H9 (cell line): ENCODE results near the gene WDR89. TPM values are rescaled to one million over a fixed set of nuclear protein-coding genes. Genes with fewer than 3 reads are reported as not detected.

Experiments used
- DNase-seq: peaks from one replicate; pipeline ENCODE4 v3.0.0-alpha.2; 2017
- H2AFZ ChIP-seq: one replicate; pipeline ENCODE4 v1.6.1; 2013; ENCODE audit warnings: mild to moderate bottlenecking, low read length, control low read depth, moderate library complexity
- H2AK5ac ChIP-seq: 2 replicates; pipeline ENCODE4 v1.6.1; 2013; ENCODE audit warnings: low read length, control low read depth, mixed read lengths; ENCODE audit not compliant: insufficient read length
- H2BK120ac ChIP-seq: one replicate; pipeline ENCODE4 v1.6.1; 2013; ENCODE audit warnings: low read depth, mild to moderate bottlenecking, low read length, control low read depth, inconsistent platforms; ENCODE audit not compliant: poor library complexity, severe bottlenecking
- H2BK12ac ChIP-seq: 2 replicates; pipeline ENCODE4 v1.6.1; 2013; ENCODE audit warnings: low read length, control low read depth, mixed read lengths, low read depth; ENCODE audit not compliant: insufficient read length
- H2BK15ac ChIP-seq: 2 replicates; pipeline ENCODE4 v1.6.1; 2013; ENCODE audit warnings: low read depth, low read length, control low read depth
- H2BK20ac ChIP-seq: one replicate; pipeline ENCODE4 v1.6.1; 2013; ENCODE audit warnings: low read depth, mild to moderate bottlenecking, low read length, control low read depth, inconsistent platforms; ENCODE audit not compliant: poor library complexity, severe bottlenecking
- H2BK5ac ChIP-seq: 2 replicates; pipeline ENCODE4 v1.6.1; 2013; ENCODE audit warnings: low read length, control low read depth, mixed read lengths; ENCODE audit not compliant: insufficient read length
- H3K14ac ChIP-seq: 2 replicates; pipeline ENCODE4 v1.6.1; 2013; ENCODE audit warnings: low read length, control low read depth; ENCODE audit not compliant: insufficient read depth
- H3K18ac ChIP-seq: 2 replicates; pipeline ENCODE4 v1.6.1; 2013; ENCODE audit warnings: low read depth, mild to moderate bottlenecking, mixed read lengths, low read length, control low read depth; ENCODE audit not compliant: insufficient read length
- H3K23ac ChIP-seq: 2 replicates; pipeline ENCODE4 v1.6.1; 2013; ENCODE audit warnings: low read length, control low read depth, mixed read lengths, low read depth; ENCODE audit not compliant: insufficient read length
- H3K23me2 ChIP-seq: 2 replicates; pipeline ENCODE4 v1.6.1; 2013; ENCODE audit warnings: low read depth, mild to moderate bottlenecking, mixed read lengths, low read length, control low read depth; ENCODE audit not compliant: insufficient read length, poor library complexity, severe bottlenecking
- H3K27ac ChIP-seq: 2 replicates; pipeline ENCODE4 v1.5.1; 2013; ENCODE audit warnings: low read length, control low read depth, mixed read lengths, low read depth; ENCODE audit not compliant: insufficient read length
- H3K27me3 ChIP-seq: 2 replicates; pipeline ENCODE4 v1.6.1; 2013; ENCODE audit warnings: low read length, control low read depth, inconsistent platforms; ENCODE audit not compliant: insufficient read depth
- H3K4ac ChIP-seq: 2 replicates; pipeline ENCODE4 v1.6.1; 2013; ENCODE audit warnings: low read depth, mild to moderate bottlenecking, control low read depth, inconsistent platforms, low read length, moderate library complexity
- H3K4me1 ChIP-seq: 2 replicates; pipeline ENCODE4 v1.6.1; 2013; ENCODE audit warnings: low read length, control low read depth, inconsistent platforms; ENCODE audit not compliant: insufficient read depth
- H3K4me2 ChIP-seq: 2 replicates; pipeline ENCODE4 v1.6.1; 2013; ENCODE audit warnings: low read length, control low read depth, mixed read lengths; ENCODE audit not compliant: insufficient read length, insufficient read depth
- H3K56ac ChIP-seq: 2 replicates; pipeline ENCODE4 v1.6.1; 2013; ENCODE audit warnings: low read depth, mild to moderate bottlenecking, mixed read lengths, low read length, control low read depth; ENCODE audit not compliant: insufficient read length
- H3K79me1 ChIP-seq: 2 replicates; pipeline ENCODE4 v1.6.1; 2013; ENCODE audit warnings: low read depth, mild to moderate bottlenecking, moderate library complexity, low read length, control low read depth, inconsistent platforms; ENCODE audit not compliant: insufficient read depth, poor library complexity, severe bottlenecking
- H3K79me2 ChIP-seq: 2 replicates; pipeline ENCODE4 v1.6.1; 2013; ENCODE audit warnings: low read length, control low read depth, inconsistent platforms; ENCODE audit not compliant: insufficient read depth
- H3K9ac ChIP-seq: 2 replicates; pipeline ENCODE4 v1.6.1; 2013; ENCODE audit warnings: low read length, control low read depth, mixed read lengths; ENCODE audit not compliant: insufficient read length; ENCODE audit errors: extremely low read depth
- H3K9me3 ChIP-seq: one replicate; pipeline ENCODE4 v1.6.1; 2013; ENCODE audit warnings: low read depth, low read length, inconsistent platforms; ENCODE audit not compliant: control insufficient read depth
- H3T11ph ChIP-seq: one replicate; pipeline ENCODE4 v1.6.1; 2013; ENCODE audit warnings: mild to moderate bottlenecking, low read length, control low read depth, inconsistent platforms
- H4K20me1 ChIP-seq: one replicate; pipeline ENCODE4 v1.6.1; 2013; ENCODE audit not compliant: control insufficient read depth, insufficient read length, insufficient read depth
- H4K5ac ChIP-seq: 2 replicates; pipeline ENCODE4 v1.6.1; 2013; ENCODE audit warnings: low read depth, mild to moderate bottlenecking, mixed read lengths, low read length, control low read depth; ENCODE audit not compliant: insufficient read length
- H4K8ac ChIP-seq: replicated peaks from 2 replicates; pipeline ENCODE4 v1.6.1; 2013; ENCODE audit warnings: low read length, control low read depth, mixed read lengths, low read depth; ENCODE audit not compliant: insufficient read length
- H4K91ac ChIP-seq: 2 replicates; pipeline ENCODE4 v1.6.1; 2013; ENCODE audit warnings: low read depth, mild to moderate bottlenecking, moderate library complexity, mixed read lengths, low read length, control low read depth; ENCODE audit not compliant: insufficient read length
- H3K27ac Mint-ChIP-seq, 3 experiments: 2 replicates in 2 of 3; 3 replicates in 1 of 3; pipeline ENCODE4 v1.8.0; 2020 to 2021; ENCODE audit warnings: mixed read lengths in 3 of 3, mild to moderate bottlenecking in 1 of 3, moderate library complexity in 1 of 3
- H3K27me3 Mint-ChIP-seq: 2 replicates; pipeline ENCODE4 v1.8.0; 2021; ENCODE audit warnings: low read depth, mild to moderate bottlenecking, moderate library complexity, mixed read lengths
- H3K36me3 Mint-ChIP-seq, 3 experiments: 2 replicates in 2 of 3; 3 replicates in 1 of 3; pipeline ENCODE4 v1.8.0; 2020 to 2021; ENCODE audit warnings: low read depth in 3 of 3, mixed read lengths in 3 of 3; ENCODE audit not compliant: insufficient read depth in 1 of 3
- H3K4me1 Mint-ChIP-seq, 2 experiments: 2 replicates each; pipeline ENCODE4 v1.8.0; 2020; ENCODE audit warnings: mixed read lengths in 2 of 2
- H3K4me3 Mint-ChIP-seq, 2 experiments: 2 replicates in 1 of 2; 3 replicates in 1 of 2; pipeline ENCODE4 v1.8.0; 2020 to 2021; ENCODE audit warnings: mild to moderate bottlenecking in 2 of 2, mixed read lengths in 2 of 2, moderate library complexity in 1 of 2
- H3K9me3 Mint-ChIP-seq, 2 experiments: 2 replicates in 1 of 2; 3 replicates in 1 of 2; pipeline ENCODE4 v1.8.0; 2020; ENCODE audit warnings: mild to moderate bottlenecking in 2 of 2, mixed read lengths in 2 of 2, moderate library complexity in 1 of 2
- WGBS: extraction: QIAGEN DNeasy Blood & Tissue Kit; methylation state at CpG from one replicate; pipeline ENCODE4 v1.1.7; 2013; ENCODE audit warnings: missing lambda C conversion rate, low lambda C conversion rate, mixed read lengths; ENCODE audit not compliant: insufficient read length; ENCODE audit errors: extremely low coverage; 5-methylcytosine and 5-hydroxymethylcytosine counted together
- total RNA-seq: library from RNA; stranded (reverse); gene quantifications from 2 replicates; pipeline ENCODE4 v1.2.1, GENCODE V29; 2021
- TF ChIP-seq, protein P1 (sequence below): fragments of 200-600 bp; sonication (generic); conservative IDR thresholded peaks from 3 replicates; pipeline ENCODE4 v1.8.0; 2021; ENCODE audit warnings: antibody characterized with exemption, mild to moderate bottlenecking

The WDR89 gene
- total RNA-seq, 1 experiment from 2014 or later: 24.0 TPM

DNA sequence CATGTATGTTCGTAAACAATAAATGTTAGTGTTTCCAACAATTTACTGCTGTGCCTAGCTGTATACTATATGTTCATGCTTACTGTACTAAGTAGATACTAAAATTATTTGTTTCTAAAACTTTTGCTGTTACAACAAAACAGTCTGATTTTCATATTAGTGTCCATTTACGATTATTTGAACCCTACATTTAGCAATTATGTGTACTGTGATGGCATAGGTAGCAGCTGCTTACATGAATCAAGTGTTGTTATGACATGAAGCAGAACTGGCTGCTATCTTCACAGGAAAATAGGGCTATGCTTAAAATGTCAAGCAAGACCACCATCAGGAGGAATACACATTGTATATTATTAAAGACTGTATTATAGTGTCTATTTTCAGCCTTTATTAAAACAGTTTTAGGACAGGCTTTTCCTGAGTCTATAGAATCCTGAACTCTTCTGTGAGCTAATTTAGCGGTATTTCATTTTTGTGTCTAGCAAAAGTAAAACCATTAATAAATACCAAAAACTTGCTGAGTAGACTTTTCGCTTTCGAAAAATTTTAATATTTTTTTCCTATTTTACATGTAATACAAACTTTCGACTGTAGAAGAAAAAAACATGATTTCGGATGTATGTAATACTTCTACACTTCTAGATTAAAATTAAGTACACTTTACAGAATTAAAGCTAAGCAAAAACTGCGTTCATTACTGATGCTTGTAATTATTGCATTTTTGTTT, 1.1 kb upstream of the WDR89 start:
- H3K9me3 Mint-ChIP-seq: no peaks in the 10 kb centered on the region
- Histone ChIP-seq H3T11ph (no peak overlapping the region), H4K5ac (no peak overlapping the region), H3K23me2 (no peaks in the 10 kb centered on the region), H3K27me3 (no peaks in the 10 kb centered on the region), H3K79me1 (peaks cover 3% of the 10 kb centered on the region), H2BK15ac (no peak overlapping the region), H3K27ac (no peak overlapping the region), H2BK5ac (no peak overlapping the region), H4K20me1 (no peaks in the 10 kb centered on the region), H3K4ac (no peak overlapping the region), H3K56ac (no peak overlapping the region), H2BK120ac (no peak overlapping the region), H3K9me3 (no peaks in the 10 kb centered on the region), H3K23ac (no peak overlapping the region), H3K9ac (peak overlapping the region; percentile 19), H2AFZ (no peak overlapping the region), H2AK5ac (no peak overlapping the region), H4K91ac (no peak overlapping the region), H3K14ac (no peak overlapping the region), H3K18ac (no peak overlapping the region), H2BK20ac (no peak overlapping the region), H4K8ac (no peak overlapping the region), H3K79me2 (peaks cover 8% of the 10 kb centered on the region; the same call in 1 of the 2 replicates), H3K4me1 (peaks cover 4% of the 10 kb centered on the region; the same call in 1 of the 2 replicates), H3K4me2 (peak overlapping the region; percentile 48), H2BK12ac (no peak overlapping the region)
- peaks cover 14 to 17% (median 17%) of the 10 kb centered on the region in 3 experiments for H3K36me3 Mint-ChIP-seq
- TF ChIP-seq, protein P1, sequence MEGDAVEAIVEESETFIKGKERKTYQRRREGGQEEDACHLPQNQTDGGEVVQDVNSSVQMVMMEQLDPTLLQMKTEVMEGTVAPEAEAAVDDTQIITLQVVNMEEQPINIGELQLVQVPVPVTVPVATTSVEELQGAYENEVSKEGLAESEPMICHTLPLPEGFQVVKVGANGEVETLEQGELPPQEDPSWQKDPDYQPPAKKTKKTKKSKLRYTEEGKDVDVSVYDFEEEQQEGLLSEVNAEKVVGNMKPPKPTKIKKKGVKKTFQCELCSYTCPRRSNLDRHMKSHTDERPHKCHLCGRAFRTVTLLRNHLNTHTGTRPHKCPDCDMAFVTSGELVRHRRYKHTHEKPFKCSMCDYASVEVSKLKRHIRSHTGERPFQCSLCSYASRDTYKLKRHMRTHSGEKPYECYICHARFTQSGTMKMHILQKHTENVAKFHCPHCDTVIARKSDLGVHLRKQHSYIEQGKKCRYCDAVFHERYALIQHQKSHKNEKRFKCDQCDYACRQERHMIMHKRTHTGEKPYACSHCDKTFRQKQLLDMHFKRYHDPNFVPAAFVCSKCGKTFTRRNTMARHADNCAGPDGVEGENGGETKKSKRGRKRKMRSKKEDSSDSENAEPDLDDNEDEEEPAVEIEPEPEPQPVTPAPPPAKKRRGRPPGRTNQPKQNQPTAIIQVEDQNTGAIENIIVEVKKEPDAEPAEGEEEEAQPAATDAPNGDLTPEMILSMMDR: no peak
- peaks cover 2 to 12% of the 10 kb centered on the region in 2 experiments for H3K4me1 Mint-ChIP-seq
- DNase-seq: no peak
- no peaks in the 10 kb centered on the region for H3K27me3 Mint-ChIP-seq
- WGBS: no CpG with 5 or more reads among the region's 8 CpGs
- peak overlapping the region in 1 of 3 experiments; percentile 96; a peak in 2 of 7 replicates for H3K27ac Mint-ChIP-seq
- H3K4me3 Mint-ChIP-seq: peak overlapping the region; percentile 86 to 96
